Effector CD4-positive, alpha-beta T cell (primary cell): ENCODE measurements around the gene GBE1.

Source experiments
- DNase-seq: peaks from one replicate; pipeline ENCODE4 v3.0.0-alpha.2; 2020

GBE1 gene

GRCh38 chr3:81462921-81463320, 298.5 kb downstream of the GBE1 start:
- no peak for DNase-seq

- no peak for DNase-seq
Measured at GRCh38 chr3:81459733-81460132, 301.7 kb downstream of the GBE1 start.

GRCh38 chr3:81452418-81452817, 309.0 kb downstream of the GBE1 start:
- DNase-seq = no peak

- DNase-seq = no peak
Measured at GRCh38 chr3:81451611-81452010, 309.8 kb downstream of the GBE1 start.

GRCh38 chr3:81451140-81451539, 310.3 kb downstream of the GBE1 start:
- no peak for DNase-seq

- DNase-seq = no peak
Measured at GRCh38 chr3:81446806-81447205, 314.6 kb downstream of the GBE1 start.

- DNase-seq = no peak
Measured at GRCh38 chr3:81445712-81446111, 315.7 kb downstream of the GBE1 start.

GRCh38 chr3:81444817-81445460, 316.5 kb downstream of the GBE1 start:
- DNase-seq = no peak

GRCh38 chr3:81443958-81444357, 317.5 kb downstream of the GBE1 start:
- no peak for DNase-seq

- no peak for DNase-seq
Measured at GRCh38 chr3:81443457-81443782, 318.0 kb downstream of the GBE1 start.

- DNase-seq = no peak
Measured at GRCh38 chr3:81442758-81443456, 318.5 kb downstream of the GBE1 start.

- no peak for DNase-seq
Measured at GRCh38 chr3:81440661-81441060, 320.8 kb downstream of the GBE1 start.
